Activated naive CD8-positive, alpha-beta T cell treated with anti-CD3 and anti-CD28 coated beads for 36 hours (primary cell): ENCODE data around the gene TMC5. TPM values are rescaled to one million over a fixed set of nuclear protein-coding genes. Genes with fewer than 3 reads are reported as not detected.

Experiments
- DNase-seq: peaks from one replicate; pipeline ENCODE4 v3.0.0; 2021
- H3K27ac Mint-ChIP-seq: one replicate; pipeline ENCODE4 v1.8.0; 2022; ENCODE audit warnings: mild to moderate bottlenecking, moderate library complexity, mixed read lengths
- H3K27me3 Mint-ChIP-seq: one replicate; pipeline ENCODE4 v1.8.0; 2022; ENCODE audit warnings: mild to moderate bottlenecking, mixed read lengths
- H3K36me3 Mint-ChIP-seq: one replicate; pipeline ENCODE4 v1.8.0; 2021; ENCODE audit warnings: mild to moderate bottlenecking, mixed read lengths
- H3K4me1 Mint-ChIP-seq: one replicate; pipeline ENCODE4 v1.8.0; 2021; ENCODE audit warnings: mixed read lengths
- H3K4me3 Mint-ChIP-seq: one replicate; pipeline ENCODE4 v1.8.0; 2022; ENCODE audit warnings: mild to moderate bottlenecking, moderate library complexity, mixed read lengths
- H3K9me3 Mint-ChIP-seq: one replicate; pipeline ENCODE4 v1.8.0; 2022; ENCODE audit warnings: mixed read lengths
- total RNA-seq, 2 experiments: library from RNA; stranded (reverse); gene quantifications; one replicate each; pipeline ENCODE4 v1.2.3, GENCODE V29; 2021

The TMC5 gene
- total RNA-seq, 2 experiments from 2014 or later, result not detected

GRCh38 chr16:19463468-19464315, 46.0 kb downstream of the TMC5 start:
- H3K36me3 Mint-ChIP-seq, result no peaks in the 10 kb centered on the region
- no peak overlapping the region for H3K27ac Mint-ChIP-seq

GRCh38 chr16:19468300-19468699, 50.6 kb downstream of the TMC5 start:
- H3K27me3 Mint-ChIP-seq, result no peaks in the 10 kb centered on the region
- H3K4me3 Mint-ChIP-seq, result no peak overlapping the region
- no peaks in the 10 kb centered on the region for H3K36me3 Mint-ChIP-seq
- H3K9me3 Mint-ChIP-seq, result no peaks in the 10 kb centered on the region
- DNase-seq, result no peak
- H3K27ac Mint-ChIP-seq, result no peak overlapping the region
- no peaks in the 10 kb centered on the region for H3K4me1 Mint-ChIP-seq

More at GRCh38 chr16:19463468-19464315, 46.0 kb downstream of the TMC5 start:
- no peak overlapping the region for H3K4me3 Mint-ChIP-seq
- DNase-seq, result no peak
- no peaks in the 10 kb centered on the region for H3K4me1 Mint-ChIP-seq
- no peaks in the 10 kb centered on the region for H3K9me3 Mint-ChIP-seq
- H3K27me3 Mint-ChIP-seq, result peaks cover 5% of the 10 kb centered on the region

DNA sequence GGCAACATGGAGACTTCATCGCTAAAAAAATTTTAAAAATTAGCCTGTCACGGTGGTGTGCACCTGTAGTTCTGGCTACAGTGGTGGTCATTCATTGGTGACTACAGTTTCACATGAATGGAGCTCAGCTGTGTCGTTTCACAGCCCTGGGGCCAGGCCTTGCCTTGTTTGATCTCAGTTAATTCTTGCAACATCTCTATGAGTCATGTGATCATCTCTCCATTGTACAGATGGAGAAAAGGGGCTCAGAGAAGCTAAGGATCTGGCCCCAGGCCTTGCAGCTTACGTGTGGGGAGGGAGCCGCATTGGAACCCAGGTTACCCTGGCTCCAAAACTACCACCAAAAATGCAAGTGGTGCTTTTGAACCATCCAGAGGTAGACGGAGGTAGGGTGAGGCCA, 54.8 kb downstream of the TMC5 start:
- Mint-ChIP-seq H3K27me3 (peaks cover 3% of the 10 kb centered on the region), H3K9me3 (no peaks in the 10 kb centered on the region), H3K27ac (no peak overlapping the region), H3K36me3 (no peaks in the 10 kb centered on the region), H3K4me3 (no peak overlapping the region), H3K4me1 (no peaks in the 10 kb centered on the region)
- DNase-seq, result no peak

GRCh38 chr16:19474617-19475016, 56.9 kb downstream of the TMC5 start:
- Mint-ChIP-seq H3K27me3 (peaks cover 6% of the 10 kb centered on the region), H3K27ac (no peak overlapping the region), H3K9me3 (no peaks in the 10 kb centered on the region), H3K4me1 (no peaks in the 10 kb centered on the region), H3K4me3 (no peak overlapping the region), H3K36me3 (no peaks in the 10 kb centered on the region)
- no peak for DNase-seq

DNA sequence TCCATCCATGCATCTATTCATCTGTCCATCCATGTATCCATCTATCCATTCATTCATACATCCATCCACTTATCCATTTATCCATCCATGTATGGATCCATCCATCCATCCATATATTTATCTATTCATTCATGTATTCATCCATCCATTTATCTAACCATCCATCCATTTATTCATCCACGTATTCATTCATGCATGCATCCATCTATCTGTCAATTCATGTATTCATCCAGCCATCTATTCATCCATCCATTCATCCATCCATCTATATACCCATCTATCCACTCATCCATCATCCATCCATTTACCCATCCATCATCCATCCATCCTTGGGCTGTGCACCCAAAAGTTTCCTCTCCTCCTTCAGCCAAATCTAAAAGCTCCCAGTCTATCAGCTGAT, 60.8 kb downstream of the TMC5 start:
- Mint-ChIP-seq H3K36me3 (no peaks in the 10 kb centered on the region), H3K4me1 (no peaks in the 10 kb centered on the region), H3K4me3 (no peak overlapping the region), H3K27me3 (peaks cover 7% of the 10 kb centered on the region), H3K9me3 (no peaks in the 10 kb centered on the region), H3K27ac (no peak overlapping the region)
- no peak for DNase-seq

GRCh38 chr16:19479302-19479721, 61.6 kb downstream of the TMC5 start:
- Mint-ChIP-seq H3K36me3 (no peaks in the 10 kb centered on the region), H3K4me1 (no peaks in the 10 kb centered on the region), H3K4me3 (no peak overlapping the region), H3K27me3 (peaks cover 7% of the 10 kb centered on the region), H3K27ac (no peak overlapping the region), H3K9me3 (no peaks in the 10 kb centered on the region)
- DNase-seq, result no peak

- H3K27me3 Mint-ChIP-seq, result peaks cover 3% of the 10 kb centered on the region
- no peaks in the 10 kb centered on the region for H3K4me1 Mint-ChIP-seq
- no peak for DNase-seq
- no peaks in the 10 kb centered on the region for H3K36me3 Mint-ChIP-seq
- no peak overlapping the region for H3K4me3 Mint-ChIP-seq
- H3K27ac Mint-ChIP-seq, result no peak overlapping the region
- no peaks in the 10 kb centered on the region for H3K9me3 Mint-ChIP-seq
Measured at GRCh38 chr16:19481296-19481695, 63.6 kb downstream of the TMC5 start.

GRCh38 chr16:19481769-19482168, 64.1 kb downstream of the TMC5 start:
- Mint-ChIP-seq H3K27me3 (peaks cover 3% of the 10 kb centered on the region), H3K27ac (no peak overlapping the region), H3K4me3 (no peak overlapping the region), H3K4me1 (no peaks in the 10 kb centered on the region), H3K9me3 (no peaks in the 10 kb centered on the region), H3K36me3 (no peaks in the 10 kb centered on the region)
- DNase-seq, result no peak

DNA sequence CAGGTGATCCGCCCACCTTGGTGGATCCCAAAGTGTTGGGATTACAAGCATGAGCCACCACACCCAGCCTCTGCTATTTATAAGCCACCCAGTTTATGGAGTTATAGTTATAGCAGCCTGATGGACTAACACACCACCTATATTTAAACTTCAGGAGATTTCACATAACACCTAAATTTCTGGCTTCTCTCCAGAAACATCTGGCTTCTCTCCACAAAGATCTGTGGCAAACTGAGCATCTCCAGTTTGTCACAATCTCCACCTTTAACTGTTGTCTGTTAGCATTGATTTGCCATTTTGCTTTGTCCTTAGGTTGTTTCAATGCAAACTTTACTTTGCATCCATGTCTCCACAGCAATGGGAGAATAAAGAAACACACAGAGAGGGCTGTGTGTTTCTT, 64.6 kb downstream of the TMC5 start:
- Mint-ChIP-seq H3K4me1 (no peaks in the 10 kb centered on the region), H3K4me3 (no peak overlapping the region), H3K9me3 (no peaks in the 10 kb centered on the region), H3K27ac (no peak overlapping the region), H3K27me3 (peaks cover 3% of the 10 kb centered on the region), H3K36me3 (no peaks in the 10 kb centered on the region)
- no peak for DNase-seq

GRCh38 chr16:19484096-19484495, 66.4 kb downstream of the TMC5 start:
- H3K4me1 Mint-ChIP-seq, result no peaks in the 10 kb centered on the region
- H3K36me3 Mint-ChIP-seq, result no peaks in the 10 kb centered on the region
- no peak overlapping the region for H3K4me3 Mint-ChIP-seq

GRCh38 chr16:19485611-19486010, 67.9 kb downstream of the TMC5 start:
- Mint-ChIP-seq H3K36me3 (no peaks in the 10 kb centered on the region), H3K27ac (no peak overlapping the region), H3K4me3 (no peak overlapping the region), H3K27me3 (no peaks in the 10 kb centered on the region), H3K9me3 (no peaks in the 10 kb centered on the region), H3K4me1 (no peaks in the 10 kb centered on the region)
- no peak for DNase-seq

More at GRCh38 chr16:19484096-19484495, 66.4 kb downstream of the TMC5 start:
- Mint-ChIP-seq H3K27me3 (peaks cover 3% of the 10 kb centered on the region), H3K27ac (no peak overlapping the region), H3K9me3 (no peaks in the 10 kb centered on the region)
- no peak for DNase-seq

DNA sequence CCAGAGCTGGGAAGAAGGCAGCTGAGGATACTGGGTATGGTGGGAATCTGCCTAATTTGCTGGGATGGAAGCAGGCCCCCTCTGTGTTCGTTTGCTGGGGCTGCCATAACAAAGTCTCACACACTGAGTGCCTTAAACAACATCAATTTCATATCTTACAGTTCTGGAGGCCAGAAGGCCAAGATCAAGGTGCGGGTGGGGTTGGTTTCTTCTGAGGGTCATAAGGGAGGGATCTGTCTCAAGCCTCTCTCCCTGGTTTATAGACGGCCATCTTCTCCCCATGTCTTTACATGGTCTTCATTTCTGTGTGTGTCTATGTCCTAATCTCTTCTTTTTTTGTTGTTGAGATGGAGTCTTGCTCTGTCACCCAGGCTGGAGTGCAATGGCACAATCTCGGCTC, 68.4 kb downstream of the TMC5 start:
- no peaks in the 10 kb centered on the region for H3K9me3 Mint-ChIP-seq
- H3K27me3 Mint-ChIP-seq, result no peaks in the 10 kb centered on the region
- H3K27ac Mint-ChIP-seq, result no peak overlapping the region
- no peak for DNase-seq
- no peaks in the 10 kb centered on the region for H3K36me3 Mint-ChIP-seq
- no peaks in the 10 kb centered on the region for H3K4me1 Mint-ChIP-seq
- no peak overlapping the region for H3K4me3 Mint-ChIP-seq

DNA sequence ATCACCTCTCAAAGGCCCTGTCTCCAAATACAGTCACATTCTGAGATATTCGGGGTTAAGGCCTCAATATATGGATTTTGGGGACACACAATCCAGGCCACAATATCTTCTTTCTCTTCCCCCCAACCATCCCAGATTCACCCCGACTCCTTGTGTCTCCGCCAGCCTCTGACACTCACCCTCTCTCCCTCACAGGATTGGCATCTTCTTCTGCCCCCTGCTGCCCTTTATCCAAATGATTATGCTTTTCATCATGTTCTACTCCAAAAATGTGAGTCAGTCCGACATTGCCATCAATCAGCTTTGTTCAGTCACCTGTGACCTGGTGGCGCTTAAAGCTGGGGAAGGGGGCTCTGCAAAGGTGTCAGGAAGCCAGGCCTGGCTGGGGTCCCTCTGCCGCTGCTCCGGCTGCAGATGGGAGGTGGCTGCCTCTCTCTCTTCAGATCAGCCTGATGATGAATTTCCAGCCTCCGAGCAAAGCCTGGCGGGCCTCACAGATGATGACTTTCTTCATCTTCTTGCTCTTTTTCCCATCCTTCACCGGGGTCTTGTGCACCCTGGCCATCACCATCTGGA, 69.2 kb downstream of the TMC5 start:
- H3K4me3 Mint-ChIP-seq, result no peak overlapping the region
- H3K27me3 Mint-ChIP-seq, result no peaks in the 10 kb centered on the region
- H3K9me3 Mint-ChIP-seq, result no peaks in the 10 kb centered on the region
- H3K36me3 Mint-ChIP-seq, result no peaks in the 10 kb centered on the region
- DNase-seq, result no peak
- H3K4me1 Mint-ChIP-seq, result no peaks in the 10 kb centered on the region
- no peak overlapping the region for H3K27ac Mint-ChIP-seq

- DNase-seq, result no peak
- Mint-ChIP-seq H3K36me3 (no peaks in the 10 kb centered on the region), H3K4me3 (no peak overlapping the region), H3K9me3 (no peaks in the 10 kb centered on the region), H3K4me1 (no peaks in the 10 kb centered on the region), H3K27ac (no peak overlapping the region), H3K27me3 (no peaks in the 10 kb centered on the region)
Measured at GRCh38 chr16:19488213-19488640, 70.5 kb downstream of the TMC5 start.

DNA sequence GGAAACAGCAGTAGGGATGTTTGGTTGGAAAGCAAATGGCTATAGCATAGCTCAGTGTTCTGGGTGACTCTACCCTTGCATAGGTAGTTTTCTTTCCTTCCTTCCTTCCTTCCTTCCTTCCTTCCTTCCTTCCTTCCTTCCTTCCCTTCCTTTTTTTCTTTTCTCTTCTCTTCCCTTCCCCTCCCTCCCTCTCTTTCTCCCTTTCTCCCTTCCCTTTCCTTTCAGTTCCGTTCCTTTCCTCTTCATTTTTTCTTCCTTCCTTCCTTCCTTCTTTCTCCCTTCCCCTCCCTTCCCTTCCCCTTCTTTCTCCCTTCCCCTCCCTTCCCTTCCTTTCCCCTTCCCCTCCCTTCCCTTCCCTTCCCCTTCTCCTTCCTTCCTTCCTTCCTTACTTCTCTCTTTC, 72.9 kb downstream of the TMC5 start:
- Mint-ChIP-seq H3K9me3 (no peaks in the 10 kb centered on the region), H3K27ac (no peak overlapping the region), H3K4me3 (no peak overlapping the region), H3K36me3 (peaks cover 11% of the 10 kb centered on the region), H3K4me1 (peaks cover 10% of the 10 kb centered on the region), H3K27me3 (no peaks in the 10 kb centered on the region)
- DNase-seq, result no peak

- peaks cover 17% of the 10 kb centered on the region for H3K36me3 Mint-ChIP-seq
- no peaks in the 10 kb centered on the region for H3K27me3 Mint-ChIP-seq
- DNase-seq, result no peak
- no peak overlapping the region for H3K4me3 Mint-ChIP-seq
- H3K27ac Mint-ChIP-seq, result no peak overlapping the region
- no peaks in the 10 kb centered on the region for H3K9me3 Mint-ChIP-seq
- H3K4me1 Mint-ChIP-seq, result peaks cover 10% of the 10 kb centered on the region
Measured at GRCh38 chr16:19497176-19497575, 79.5 kb downstream of the TMC5 start.
